GM12878 (cell line): Measurements from ENCODE around the gene NHLRC4. TPM values are rescaled to one million over a fixed set of nuclear protein-coding genes. Genes with fewer than 3 reads are reported as not detected.
A peak's percentile ranks its signal among the peaks of the same experiment; 100 is the strongest.

Experiments used
- ATF7 ChIP-seq: fragments of 450-650 bp; IDR thresholded peaks from 2 replicates; pipeline ENCODE4 v1.6.1; 2016; ENCODE audit warnings: low read depth, mild to moderate bottlenecking
- BRCA1 ChIP-seq: IDR thresholded peaks from 2 replicates; pipeline ENCODE4 v1.6.1; 2011; ENCODE audit warnings: low read depth, low read length, improper control_type of control experiment
- CBX3 ChIP-seq: fragments of 200-600 bp; sonication (generic); IDR thresholded peaks from 2 replicates; pipeline ENCODE4 v1.6.1; 2016; ENCODE audit warnings: low read depth, borderline replicate concordance
- FOXK2 ChIP-seq: fragments of 450-650 bp; IDR thresholded peaks from 2 replicates; pipeline ENCODE4 v1.6.1; 2017; ENCODE audit warnings: mild to moderate bottlenecking, moderate library complexity
- MXI1 ChIP-seq: fragments of 150-350 bp; IDR thresholded peaks from 2 replicates; pipeline ENCODE4 v1.6.1; 2011; ENCODE audit warnings: low read depth, mild to moderate bottlenecking, inconsistent platforms, low read length, improper control_type of control experiment
- RAD21 ChIP-seq: IDR thresholded peaks from 2 replicates; pipeline ENCODE4 v1.6.1; 2011; ENCODE audit warnings: mild to moderate bottlenecking, low read depth, low read length, moderate library complexity; ENCODE audit not compliant: insufficient read depth
- SIN3A ChIP-seq: IDR thresholded peaks from 2 replicates; pipeline ENCODE4 v1.6.1; 2012; ENCODE audit warnings: low read depth, low read length, improper control_type of control experiment
- USF1 ChIP-seq: IDR thresholded peaks from 2 replicates; pipeline ENCODE4 v1.6.1; 2011; ENCODE audit warnings: borderline replicate concordance, low read depth, mild to moderate bottlenecking, moderate library complexity, mixed read lengths, low read length; ENCODE audit not compliant: insufficient read depth; ENCODE audit errors: extremely low read length
- polyA plus RNA-seq, 11 experiments: library from polyadenylated mRNA; depleted of rRNA in 4 of 11; unstranded in 6 of 11; stranded (reverse) in 5 of 11; fragments of >200 nt; fragmentation: Nextera tagmentation in 4 of 11; fragmentation: Illumina TruSeq in 1 of 11; extraction: Ambion mirVana in 4 of 11; extraction: Trizol in 1 of 11; gene quantifications; 1 replicate in 1 of 11; 2 replicates in 10 of 11; pipeline versions ENCODE4 v1.2.1 to v1.2.3, GENCODE V29; 2011 to 2016; ENCODE audit warnings: inconsistent platforms in 2 of 11, missing spikeins in 2 of 11, low read depth in 1 of 11
- total RNA-seq, 4 experiments: library from RNA; depleted of rRNA in 3 of 4; stranded (reverse); fragments of >200 nt in 3 of 4; fragmentation: Illumina TruSeq in 1 of 4; extraction: Trizol in 1 of 4; gene quantifications; 2 replicates each; pipeline versions ENCODE4 v1.2.1 to v1.2.3, GENCODE V29; 2013 to 2021
- TF ChIP-seq, protein P1 (sequence below): IDR thresholded peaks from 2 replicates; pipeline ENCODE4 v1.6.1; 2011; ENCODE audit warnings: low read depth, low read length, improper control_type of control experiment, borderline replicate concordance
- TF ChIP-seq, protein P2 (sequence below): fragments of 450-650 bp; IDR thresholded peaks from 2 replicates; pipeline ENCODE4 v1.6.1; 2014; ENCODE audit warnings: mild to moderate bottlenecking
- TF ChIP-seq, protein P3 (sequence below), 3 experiments: IDR thresholded peaks in 2 of 3; conservative IDR thresholded peaks in 1 of 3; 2 replicates each; pipeline ENCODE4 v1.5.1; 2011; ENCODE audit warnings: low read depth in 3 of 3, low read length in 3 of 3, mild to moderate bottlenecking in 3 of 3, control low read depth in 2 of 3, moderate library complexity in 2 of 3, inconsistent platforms in 1 of 3, mixed read lengths in 1 of 3; ENCODE audit not compliant: control insufficient read depth in 2 of 3, insufficient read depth in 1 of 3; ENCODE audit errors: extremely low read depth in 1 of 3
- TF ChIP-seq, protein P4 (sequence below): IDR thresholded peaks from 2 replicates; pipeline ENCODE4 v1.6.1; 2012; ENCODE audit warnings: low read length, inconsistent platforms

The NHLRC4 gene
- total and polyA plus RNA-seq, 10 of the 15 experiments (the other 5 are each of a cell fraction or from before 2014, with no cell fraction given), result 0.07 to 1.1 (median 0.57) TPM; not detected in 3

DNA sequence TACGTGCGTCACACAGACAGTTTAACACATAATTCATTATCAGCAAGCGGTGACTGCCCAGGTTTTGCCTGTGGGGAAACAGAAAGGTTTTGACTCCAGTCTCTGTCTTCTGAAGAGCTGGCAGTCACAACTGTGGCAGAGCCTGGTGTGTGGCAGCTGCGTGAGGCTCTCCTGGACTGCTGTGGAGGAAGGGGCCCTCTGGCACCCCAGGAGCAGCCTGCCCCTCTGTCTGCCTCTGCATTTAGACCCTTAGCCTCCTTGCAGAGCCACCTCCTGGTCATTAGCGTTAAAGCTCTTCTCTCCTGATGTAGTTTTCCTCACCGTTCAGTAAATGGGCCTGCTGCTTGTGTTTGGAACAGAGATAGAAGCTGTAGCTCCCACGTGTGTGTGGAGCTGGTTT, 34.0 kb downstream of the NHLRC4 start (continued):
- TF ChIP-seq, protein P1, sequence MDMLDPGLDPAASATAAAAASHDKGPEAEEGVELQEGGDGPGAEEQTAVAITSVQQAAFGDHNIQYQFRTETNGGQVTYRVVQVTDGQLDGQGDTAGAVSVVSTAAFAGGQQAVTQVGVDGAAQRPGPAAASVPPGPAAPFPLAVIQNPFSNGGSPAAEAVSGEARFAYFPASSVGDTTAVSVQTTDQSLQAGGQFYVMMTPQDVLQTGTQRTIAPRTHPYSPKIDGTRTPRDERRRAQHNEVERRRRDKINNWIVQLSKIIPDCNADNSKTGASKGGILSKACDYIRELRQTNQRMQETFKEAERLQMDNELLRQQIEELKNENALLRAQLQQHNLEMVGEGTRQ, result no peak
- TF ChIP-seq ATF7, result no peak
- no peak for TF ChIP-seq USF1
- TF ChIP-seq BRCA1, result no peak
- TF ChIP-seq, protein P2, sequence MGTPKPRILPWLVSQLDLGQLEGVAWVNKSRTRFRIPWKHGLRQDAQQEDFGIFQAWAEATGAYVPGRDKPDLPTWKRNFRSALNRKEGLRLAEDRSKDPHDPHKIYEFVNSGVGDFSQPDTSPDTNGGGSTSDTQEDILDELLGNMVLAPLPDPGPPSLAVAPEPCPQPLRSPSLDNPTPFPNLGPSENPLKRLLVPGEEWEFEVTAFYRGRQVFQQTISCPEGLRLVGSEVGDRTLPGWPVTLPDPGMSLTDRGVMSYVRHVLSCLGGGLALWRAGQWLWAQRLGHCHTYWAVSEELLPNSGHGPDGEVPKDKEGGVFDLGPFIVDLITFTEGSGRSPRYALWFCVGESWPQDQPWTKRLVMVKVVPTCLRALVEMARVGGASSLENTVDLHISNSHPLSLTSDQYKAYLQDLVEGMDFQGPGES, result no peak
- no peak for TF ChIP-seq MXI1
- TF ChIP-seq FOXK2, result no peak
- TF ChIP-seq, protein P3, sequence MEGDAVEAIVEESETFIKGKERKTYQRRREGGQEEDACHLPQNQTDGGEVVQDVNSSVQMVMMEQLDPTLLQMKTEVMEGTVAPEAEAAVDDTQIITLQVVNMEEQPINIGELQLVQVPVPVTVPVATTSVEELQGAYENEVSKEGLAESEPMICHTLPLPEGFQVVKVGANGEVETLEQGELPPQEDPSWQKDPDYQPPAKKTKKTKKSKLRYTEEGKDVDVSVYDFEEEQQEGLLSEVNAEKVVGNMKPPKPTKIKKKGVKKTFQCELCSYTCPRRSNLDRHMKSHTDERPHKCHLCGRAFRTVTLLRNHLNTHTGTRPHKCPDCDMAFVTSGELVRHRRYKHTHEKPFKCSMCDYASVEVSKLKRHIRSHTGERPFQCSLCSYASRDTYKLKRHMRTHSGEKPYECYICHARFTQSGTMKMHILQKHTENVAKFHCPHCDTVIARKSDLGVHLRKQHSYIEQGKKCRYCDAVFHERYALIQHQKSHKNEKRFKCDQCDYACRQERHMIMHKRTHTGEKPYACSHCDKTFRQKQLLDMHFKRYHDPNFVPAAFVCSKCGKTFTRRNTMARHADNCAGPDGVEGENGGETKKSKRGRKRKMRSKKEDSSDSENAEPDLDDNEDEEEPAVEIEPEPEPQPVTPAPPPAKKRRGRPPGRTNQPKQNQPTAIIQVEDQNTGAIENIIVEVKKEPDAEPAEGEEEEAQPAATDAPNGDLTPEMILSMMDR (IDR thresholded peaks at IDR 0.05 in 2 of 3, conservative IDR thresholded peaks at IDR 0.05 in 1 of 3; ENCODE audit: control insufficient read depth in 2 of 3, extremely low read depth in 1 of 3, insufficient read depth in 1 of 3, low read depth in 3 of 3, low read length in 3 of 3), result peak; percentile 13 to 28 (median 22); a peak in 3 of 6 replicates
- TF ChIP-seq CBX3, result no peak
- no peak for TF ChIP-seq SIN3A
- 0 out of 2 replicates have a peak, but pooled peaks have one; percentile 5 for TF ChIP-seq RAD21
- TF ChIP-seq, protein P4, sequence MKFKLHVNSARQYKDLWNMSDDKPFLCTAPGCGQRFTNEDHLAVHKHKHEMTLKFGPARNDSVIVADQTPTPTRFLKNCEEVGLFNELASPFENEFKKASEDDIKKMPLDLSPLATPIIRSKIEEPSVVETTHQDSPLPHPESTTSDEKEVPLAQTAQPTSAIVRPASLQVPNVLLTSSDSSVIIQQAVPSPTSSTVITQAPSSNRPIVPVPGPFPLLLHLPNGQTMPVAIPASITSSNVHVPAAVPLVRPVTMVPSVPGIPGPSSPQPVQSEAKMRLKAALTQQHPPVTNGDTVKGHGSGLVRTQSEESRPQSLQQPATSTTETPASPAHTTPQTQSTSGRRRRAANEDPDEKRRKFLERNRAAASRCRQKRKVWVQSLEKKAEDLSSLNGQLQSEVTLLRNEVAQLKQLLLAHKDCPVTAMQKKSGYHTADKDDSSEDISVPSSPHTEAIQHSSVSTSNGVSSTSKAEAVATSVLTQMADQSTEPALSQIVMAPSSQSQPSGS, result no peak
- TF ChIP-seq, all 136 proteins: peak for 3
